Esophagus mucosa (tissue), 1 donor: ENCODE data around the gene ATPAF1. TPM values are rescaled to one million over a fixed set of nuclear protein-coding genes. Genes with fewer than 3 reads are reported as not detected.

ENCODE experiments used
- ATAC-seq: fragments of 200-7000 bp; cut with Tn5 transposase; one replicate; pipeline ENCODE4 v1.9.1; 2020
- total RNA-seq: library from RNA; stranded (reverse); gene quantifications from one replicate; pipeline ENCODE4 v1.2.4, GENCODE V29; 2023
- donor health status: DM: yes; HTN: yes; CAD: no.

The ATPAF1 gene
- total RNA-seq, 1 donor from 2014 or later: 24.2 TPM

GRCh38 chr1:46647611-46648010, 20.6 kb downstream of the ATPAF1 start:
- ATAC-seq: no peak

GRCh38 chr1:46646844-46647243, 21.3 kb downstream of the ATPAF1 start:
- ATAC-seq: no peak

GRCh38 chr1:46646331-46646730, 21.8 kb downstream of the ATPAF1 start:
- ATAC-seq: no peak

- no peak for ATAC-seq
Observed at GRCh38 chr1:46645815-46646214, 22.3 kb downstream of the ATPAF1 start.

GRCh38 chr1:46643368-46643775, 24.8 kb downstream of the ATPAF1 start:
- ATAC-seq: peak; percentile 17

GRCh38 chr1:46642115-46642680, 26.0 kb downstream of the ATPAF1 start:
- ATAC-seq: no peak

- ATAC-seq: peak; percentile 71
Observed at GRCh38 chr1:46639547-46639946, 28.6 kb downstream of the ATPAF1 start.

GRCh38 chr1:46638921-46639320, 29.2 kb downstream of the ATPAF1 start:
- ATAC-seq: no peak

GRCh38 chr1:46637444-46638083, 30.6 kb downstream of the ATPAF1 start:
- ATAC-seq: no peak

GRCh38 chr1:46635205-46635604, 33.0 kb downstream of the ATPAF1 start:
- ATAC-seq: no peak

- ATAC-seq: no peak
Observed at GRCh38 chr1:46630719-46631118, 37.4 kb downstream of the ATPAF1 start.

- ATAC-seq: no peak
Observed at GRCh38 chr1:46623743-46624644, 44.2 kb downstream of the ATPAF1 start.

- ATAC-seq: peak; percentile 49
Observed at GRCh38 chr1:46622344-46622743, 45.8 kb downstream of the ATPAF1 start.

GRCh38 chr1:46621930-46622329, 46.2 kb downstream of the ATPAF1 start:
- no peak for ATAC-seq

- ATAC-seq: no peak
Observed at GRCh38 chr1:46619656-46620258, 48.4 kb downstream of the ATPAF1 start.

- ATAC-seq: no peak
Observed at GRCh38 chr1:46618754-46619415, 49.3 kb downstream of the ATPAF1 start.

- no peak for ATAC-seq
Observed at GRCh38 chr1:46617833-46618232, 50.3 kb downstream of the ATPAF1 start.

- peak; percentile 13 for ATAC-seq
Observed at GRCh38 chr1:46617108-46617800, 50.9 kb downstream of the ATPAF1 start.

GRCh38 chr1:46616277-46617107, 51.7 kb downstream of the ATPAF1 start, which contains the start of gene MOB3C:
Gene MOB3C (minus strand): TSS chr1:46616811. CDS start chr1:46613321, 3,490 bp downstream.
- ATAC-seq: peak; percentile 60

- no peak for ATAC-seq
Observed at GRCh38 chr1:46615735-46616134, 52.4 kb downstream of the ATPAF1 start.

GRCh38 chr1:46615088-46615487, 53.1 kb downstream of the ATPAF1 start:
- ATAC-seq: no peak
